GM19455 (cell line): ENCODE measurements around the gene CYP4F12.

Experiments
- ATAC-seq: cut with Tn5 transposase; IDR thresholded peaks from one replicate; pipeline ENCODE4 v1.9.1; 2021; ENCODE audit not compliant: unreplicated experiment

The CYP4F12 gene

GRCh38 chr19:15672580-15673175 lies at the start of gene CYP4F12:
TSS of gene CYP4F12 (plus strand) at chr19:15673087. CDS start at chr19:15673530, 443 bp downstream.
- ATAC-seq, result no peak

- ATAC-seq, result no peak
These were observed 49.1 kb upstream of the CYP4F12 start for GRCh38 chr19:15623711-15624318.

- ATAC-seq, result no peak
These were observed 44.5 kb upstream of the CYP4F12 start for GRCh38 chr19:15628236-15629002.

GRCh38 chr19:15629003-15629880 lies 43.6 kb upstream of the CYP4F12 start:
- no peak for ATAC-seq

GRCh38 chr19:15631817-15632216 lies 41.1 kb upstream of the CYP4F12 start:
- no peak for ATAC-seq

GRCh38 chr19:15633082-15633835 lies 39.6 kb upstream of the CYP4F12 start:
- no peak for ATAC-seq

GRCh38 chr19:15634105-15634504 lies 38.8 kb upstream of the CYP4F12 start:
- ATAC-seq, result no peak

DNA sequence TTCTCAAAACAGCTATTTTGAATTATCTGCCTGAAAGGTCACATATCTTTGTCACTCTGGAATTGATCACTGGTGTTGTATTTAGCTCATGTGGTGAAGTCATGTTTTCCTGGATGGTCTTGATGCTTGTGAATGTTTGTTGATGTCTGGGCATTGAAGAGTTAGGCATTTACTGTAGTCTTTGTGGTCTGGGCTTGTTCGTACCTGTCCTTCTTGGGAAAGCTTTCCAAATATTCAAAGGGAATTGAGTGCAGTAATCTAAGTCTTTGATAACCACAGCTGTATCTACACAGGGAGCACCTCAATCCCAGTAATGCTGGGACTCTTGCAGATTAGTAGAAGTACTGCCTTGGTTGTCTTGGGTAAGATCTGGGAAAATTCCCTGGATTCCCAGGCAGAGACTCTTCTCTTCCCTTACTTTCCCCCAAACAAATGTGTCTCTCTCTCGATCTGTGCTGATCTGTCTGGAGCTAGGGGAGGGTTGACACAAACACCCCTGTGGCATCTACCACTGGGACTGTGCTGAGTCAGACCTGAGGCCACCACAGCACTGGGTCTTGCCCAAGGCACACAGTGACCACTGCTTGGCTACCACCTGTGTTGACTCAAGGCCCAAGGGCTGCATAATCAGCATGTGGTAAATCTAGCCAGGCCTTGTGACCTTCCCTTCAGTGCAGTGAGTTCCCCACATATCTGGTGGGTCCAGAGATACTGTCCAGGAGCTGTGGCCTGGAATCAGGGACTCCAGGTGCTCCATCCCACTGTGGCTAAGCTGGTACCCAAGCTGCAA lies 37.7 kb upstream of the CYP4F12 start:
- no peak for ATAC-seq

- ATAC-seq, result no peak
These were observed 36.9 kb upstream of the CYP4F12 start for GRCh38 chr19:15636026-15636425.

- ATAC-seq, result no peak
These were observed 33.3 kb upstream of the CYP4F12 start for GRCh38 chr19:15639596-15639995.

- ATAC-seq, result no peak
These were observed 32.5 kb upstream of the CYP4F12 start, which contains the start of gene CYP4F3 for GRCh38 chr19:15640294-15640903. TSS of gene CYP4F3 (plus strand) at chr19:15640897. CDS start at chr19:15641416, 519 bp downstream.

GRCh38 chr19:15640904-15641597 lies 31.8 kb upstream of the CYP4F12 start:
- no peak for ATAC-seq

GRCh38 chr19:15641901-15642491 lies 30.9 kb upstream of the CYP4F12 start:
- ATAC-seq, result no peak

- ATAC-seq, result no peak
These were observed 30.1 kb upstream of the CYP4F12 start for GRCh38 chr19:15642807-15643206.

DNA sequence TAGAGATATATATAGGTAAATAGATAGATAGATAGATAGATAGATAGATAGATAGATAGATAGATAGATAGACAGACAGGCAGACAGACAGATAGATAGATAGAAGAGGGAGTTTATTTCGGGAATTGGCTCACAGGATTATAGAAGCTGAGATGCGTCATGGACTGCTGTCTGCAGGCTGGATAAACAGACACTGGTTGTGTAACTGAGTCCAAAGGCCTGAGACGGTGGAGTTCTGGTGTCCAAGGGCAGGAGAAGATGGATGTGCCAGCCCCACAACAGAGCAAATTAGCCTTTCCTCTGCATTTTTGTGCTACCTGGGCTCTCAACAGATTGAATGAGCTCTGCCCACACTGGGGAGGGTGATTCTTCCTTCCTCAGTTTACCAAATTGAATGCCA lies 29.5 kb upstream of the CYP4F12 start:
- no peak for ATAC-seq

- ATAC-seq, result no peak
These were observed 28.7 kb upstream of the CYP4F12 start for GRCh38 chr19:15644066-15644741.

DNA sequence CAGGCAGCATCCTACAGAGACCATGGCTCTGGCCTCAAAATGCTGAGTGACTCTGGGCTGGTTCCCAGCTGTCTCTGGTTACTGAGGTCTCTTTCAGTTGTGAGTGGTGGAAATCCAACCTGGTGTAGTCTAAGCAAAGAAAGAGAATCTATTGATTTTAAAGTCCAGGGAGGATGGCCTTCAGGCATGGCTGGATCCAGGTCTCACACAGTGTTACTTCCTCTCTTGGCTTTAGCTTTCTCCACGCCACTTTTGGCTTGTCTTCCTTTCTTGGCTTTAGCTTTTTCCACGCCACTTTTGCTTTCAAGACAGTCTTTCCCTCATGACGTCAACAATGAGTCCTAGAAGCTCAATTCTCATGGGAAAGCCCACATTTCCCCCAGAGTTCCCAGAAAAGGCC lies 28.1 kb upstream of the CYP4F12 start:
- no peak for ATAC-seq

DNA sequence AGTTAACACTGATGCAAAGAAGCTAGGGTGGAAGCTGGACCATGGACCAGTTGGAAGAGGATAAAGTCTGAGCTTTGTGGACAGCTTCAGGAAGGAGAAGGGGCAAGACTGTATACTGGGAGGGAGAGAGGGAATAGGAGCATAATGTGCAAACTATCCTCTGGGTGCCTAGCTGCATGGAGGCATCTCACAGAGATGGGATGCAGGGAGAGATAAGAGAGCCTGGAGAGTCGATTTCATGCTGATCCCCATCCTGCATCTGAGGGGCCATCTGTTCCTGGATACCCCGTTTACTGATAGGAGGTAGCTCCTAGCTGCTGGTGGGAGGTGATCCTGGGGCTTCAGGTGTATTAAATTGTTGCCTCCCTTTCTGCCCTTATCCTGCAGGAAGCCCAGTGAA lies 23.4 kb upstream of the CYP4F12 start:
- ATAC-seq, result no peak
